COR-L47 (cell line): Measurements from ENCODE around the gene IFNG-AS1.

Source experiments
- DNase-seq: peaks from one replicate; lab custom pipeline; 2025; lab: John Stamatoyannopoulos, UW

IFNG-AS1 gene

DNA sequence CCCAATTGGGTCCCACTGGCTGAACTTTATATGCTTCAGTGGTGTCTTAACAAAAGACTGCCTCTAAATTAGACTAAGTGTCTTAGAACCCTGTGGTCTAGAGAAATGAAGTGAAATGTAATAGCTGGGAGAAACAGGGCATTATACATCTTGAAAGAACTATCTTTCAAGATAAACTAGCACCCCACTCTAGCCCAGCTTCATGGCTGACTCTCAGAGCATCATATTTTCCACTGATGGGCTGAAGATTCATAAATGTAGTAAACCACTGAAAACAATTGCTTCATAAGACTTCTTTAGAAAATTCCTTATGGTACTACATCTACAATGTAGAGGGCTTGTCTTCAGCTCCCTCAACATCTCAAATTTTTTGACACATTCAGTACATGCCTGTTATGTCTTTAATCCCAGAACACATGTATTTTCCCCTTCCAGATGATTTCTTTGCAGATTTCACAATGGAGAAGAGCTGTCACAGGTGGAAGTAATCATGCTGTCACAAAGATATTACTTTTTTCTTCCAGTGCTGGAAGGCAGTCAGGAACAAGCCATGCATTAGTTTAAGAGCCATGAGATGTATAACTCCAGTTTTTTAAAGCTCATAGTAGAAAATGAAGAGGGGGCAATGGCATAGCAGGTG is 48.5 kb downstream of the IFNG-AS1 start:
- DNase-seq, result no peak

DNA sequence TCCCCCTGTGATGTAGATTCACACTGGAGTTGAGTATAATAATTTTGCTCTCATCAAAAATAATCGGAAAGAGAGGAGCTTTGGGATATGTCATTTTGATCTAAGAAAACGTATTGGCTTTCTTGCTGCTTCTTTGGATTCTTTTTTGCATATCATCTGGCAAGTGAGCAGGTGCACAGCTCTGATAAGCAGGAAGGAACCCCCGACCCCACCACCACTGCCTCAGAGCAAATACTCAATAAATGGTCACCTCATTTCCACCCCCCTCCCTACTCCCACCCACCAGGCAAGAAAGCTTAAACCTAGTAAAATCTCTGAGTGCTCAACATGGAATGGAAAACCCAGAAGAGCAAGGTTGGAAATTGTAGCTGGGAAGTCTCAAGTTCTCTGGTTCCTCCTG is 49.4 kb downstream of the IFNG-AS1 start:
- DNase-seq, result no peak

DNA sequence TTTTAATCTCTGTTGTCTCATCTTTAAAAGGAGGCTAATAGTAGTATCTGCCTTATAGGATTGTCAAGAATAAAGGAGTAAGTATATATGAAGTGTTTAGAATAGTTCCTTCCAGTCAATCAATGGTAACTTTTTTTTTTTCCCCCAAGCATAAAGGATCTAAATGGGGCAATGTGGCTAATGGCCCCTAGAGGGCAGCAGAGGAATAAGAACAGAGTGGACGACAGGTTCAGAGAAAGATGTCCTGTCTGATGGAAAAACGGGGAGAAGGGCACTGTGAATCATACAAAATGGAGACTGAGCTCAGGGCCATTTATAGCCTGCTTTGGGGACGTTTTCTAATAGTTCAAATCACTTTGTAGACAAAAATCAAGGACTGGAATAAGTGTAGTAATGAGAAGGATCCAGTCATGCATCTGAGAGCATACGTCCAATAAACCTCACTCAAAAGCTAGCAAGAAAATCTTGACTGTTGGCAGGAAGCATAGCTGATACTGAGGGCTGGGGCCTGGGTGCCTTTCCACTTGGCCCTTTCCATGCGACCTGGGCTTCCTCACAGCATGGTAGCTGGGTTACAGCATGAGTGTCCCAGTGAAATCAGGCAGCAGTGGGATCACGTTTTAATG is 51.3 kb downstream of the IFNG-AS1 start:
- DNase-seq, result peak; percentile 65

DNA sequence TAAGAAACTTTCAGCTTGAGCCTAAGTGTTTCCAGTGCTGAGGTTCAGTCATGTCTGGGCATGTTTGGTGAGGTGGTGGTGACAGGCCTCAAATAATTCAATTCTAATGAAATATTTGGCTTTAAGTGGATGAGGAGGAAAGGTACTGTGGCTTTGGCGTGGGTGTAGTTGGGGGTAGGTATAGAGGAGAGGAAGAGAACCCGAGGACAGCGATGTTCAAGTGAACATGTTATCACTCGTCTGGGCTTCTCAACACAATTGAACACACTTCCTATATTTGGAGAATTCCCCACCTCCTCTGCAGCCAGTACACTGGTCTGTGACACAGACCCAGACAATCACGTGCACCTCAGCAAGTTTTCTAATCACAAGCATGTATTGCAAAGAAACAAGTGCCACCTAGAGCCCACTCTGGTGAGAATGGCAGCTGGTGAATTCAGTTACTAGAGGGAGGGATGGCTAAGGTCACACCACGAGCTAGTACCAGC is 53.0 kb downstream of the IFNG-AS1 start:
- DNase-seq, result peak; percentile 35

DNA sequence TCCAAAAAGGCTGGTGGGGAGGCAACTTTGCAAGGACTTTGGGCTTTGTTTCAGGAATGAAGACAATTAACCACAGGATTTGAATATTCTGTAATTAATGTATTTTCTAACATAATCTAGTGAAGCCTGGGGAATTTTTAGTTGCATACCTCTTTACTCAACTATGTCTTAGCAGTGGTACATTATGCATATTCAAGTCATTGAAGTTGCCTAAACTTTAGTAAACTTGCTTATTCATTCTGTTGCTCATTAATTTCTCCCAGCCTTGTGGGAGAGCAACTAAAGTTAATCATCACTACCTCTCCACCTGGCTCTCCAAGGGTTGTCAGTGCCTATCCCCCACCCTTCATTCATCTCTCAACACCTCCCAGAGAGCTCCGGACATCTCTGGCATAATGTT is 54.2 kb downstream of the IFNG-AS1 start:
- DNase-seq, result no peak

DNA sequence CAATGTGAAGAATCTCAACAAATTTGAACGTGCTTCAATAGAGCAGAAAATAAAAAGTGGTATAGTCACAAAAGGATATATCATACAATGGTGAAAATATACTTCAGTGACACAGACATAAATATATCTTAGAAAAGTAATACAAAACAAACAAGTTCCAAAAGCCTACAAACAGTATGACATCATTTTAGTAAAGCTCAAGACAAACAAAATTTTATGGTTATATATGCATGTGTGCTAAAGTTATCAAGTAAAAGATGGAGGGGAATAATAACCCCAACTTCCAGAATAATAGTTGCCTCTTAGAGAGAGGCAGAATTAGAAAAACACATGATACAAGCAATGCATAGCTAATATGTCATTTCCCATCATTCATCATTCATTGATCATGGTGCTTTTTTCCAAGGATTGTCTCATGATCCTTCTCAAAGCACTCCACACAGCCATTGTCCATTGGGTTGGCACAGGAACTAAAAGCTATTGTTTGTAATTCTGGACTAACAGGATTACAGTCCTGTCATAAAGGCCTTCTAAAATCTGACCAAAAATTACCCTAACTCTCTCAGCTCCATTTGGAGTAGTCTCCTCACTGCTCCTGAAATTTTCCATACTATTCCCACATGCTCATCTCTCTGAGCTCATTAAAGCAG is 59.5 kb downstream of the IFNG-AS1 start:
- DNase-seq, result no peak

DNA sequence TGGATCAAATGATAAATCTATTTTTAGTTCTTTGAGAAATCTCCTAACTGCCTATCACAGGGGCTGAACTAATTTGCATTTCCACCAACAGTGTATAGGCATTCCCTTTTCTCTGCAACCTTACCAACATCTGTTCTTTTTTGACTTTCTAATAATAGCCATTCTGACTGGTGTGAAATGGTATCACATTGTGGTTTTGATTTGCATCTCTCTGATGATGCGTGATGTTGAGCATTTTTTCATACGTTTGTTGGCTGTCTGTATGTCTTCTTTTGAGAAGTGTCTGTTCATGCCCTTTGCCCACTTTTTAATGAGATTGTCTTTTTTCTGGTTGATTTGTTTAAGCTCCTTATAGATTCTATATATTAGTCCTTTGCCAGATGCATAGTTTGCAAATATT is 67.1 kb downstream of the IFNG-AS1 start:
- no peak for DNase-seq

DNA sequence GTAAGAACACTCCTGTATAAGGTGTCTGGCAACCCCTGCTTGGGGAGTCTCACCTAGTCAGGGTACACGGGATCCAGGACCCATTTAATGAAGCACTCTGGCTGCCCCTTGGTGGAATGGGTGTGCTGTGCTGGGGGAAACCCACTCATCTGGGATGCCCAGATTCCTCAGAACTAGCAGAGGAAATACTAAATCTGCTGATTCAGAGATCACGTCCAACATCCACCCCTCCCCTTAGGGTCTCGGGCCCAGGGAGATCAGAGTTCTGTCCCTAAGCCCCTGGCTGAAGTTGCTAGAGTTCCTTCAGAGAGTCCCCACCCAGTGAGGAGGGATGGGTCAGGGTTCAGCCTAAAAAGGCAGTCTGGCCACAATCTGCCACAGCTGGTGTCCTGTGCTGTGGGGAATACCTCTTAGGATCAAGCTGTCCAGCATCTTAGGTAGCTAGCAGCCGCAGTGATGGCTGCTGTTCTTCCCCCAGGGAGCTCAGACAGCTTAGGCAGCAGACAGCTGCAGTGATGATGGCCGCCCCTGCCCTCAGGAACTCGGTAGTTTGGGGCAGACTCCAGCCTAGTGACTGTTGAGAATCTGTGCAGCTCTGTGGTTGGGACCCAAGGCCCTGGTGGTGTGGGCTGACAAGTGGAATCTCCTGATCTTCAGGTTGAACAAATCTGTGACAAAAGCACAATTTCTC is 74.8 kb downstream of the IFNG-AS1 start:
- no peak for DNase-seq

DNA sequence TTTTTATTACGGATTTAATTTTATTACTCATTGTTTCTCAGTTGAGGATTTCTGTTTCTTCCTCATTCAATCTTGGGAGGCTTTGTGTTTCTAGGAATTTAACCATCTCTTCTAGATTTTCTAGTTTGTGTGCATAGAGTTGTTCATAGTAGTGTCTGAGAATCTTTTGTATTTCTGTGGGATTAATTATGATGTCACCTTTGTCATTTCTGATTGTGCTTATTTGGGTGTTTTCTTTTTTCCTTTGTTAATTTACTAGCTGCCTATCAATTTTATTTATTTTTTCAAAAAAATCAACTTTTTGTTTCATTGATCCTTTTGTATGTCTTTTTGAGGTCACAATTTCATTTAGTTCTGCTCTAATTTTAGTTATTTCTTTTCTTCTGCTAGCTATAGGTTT is 75.9 kb downstream of the IFNG-AS1 start:
- DNase-seq, result no peak

DNA sequence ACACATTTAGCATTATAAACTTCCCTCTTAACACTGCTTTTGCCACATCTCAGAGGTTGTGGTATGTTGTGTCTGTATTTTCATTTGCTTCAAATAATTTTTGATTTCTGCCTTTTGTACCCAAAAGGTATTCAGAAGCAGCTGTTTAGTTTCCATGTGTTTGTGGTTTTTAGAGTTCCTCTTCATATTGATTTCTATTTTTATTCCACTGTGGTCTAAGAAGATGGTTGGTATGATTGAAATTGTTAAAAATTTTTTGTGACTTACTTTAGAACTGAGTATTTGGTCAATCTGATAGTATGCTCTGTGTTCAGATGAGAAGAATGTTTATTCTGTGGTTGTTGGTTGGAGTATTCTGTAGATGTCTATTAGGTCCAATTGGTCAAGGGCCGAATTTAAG is 76.4 kb downstream of the IFNG-AS1 start:
- DNase-seq, result no peak

DNA sequence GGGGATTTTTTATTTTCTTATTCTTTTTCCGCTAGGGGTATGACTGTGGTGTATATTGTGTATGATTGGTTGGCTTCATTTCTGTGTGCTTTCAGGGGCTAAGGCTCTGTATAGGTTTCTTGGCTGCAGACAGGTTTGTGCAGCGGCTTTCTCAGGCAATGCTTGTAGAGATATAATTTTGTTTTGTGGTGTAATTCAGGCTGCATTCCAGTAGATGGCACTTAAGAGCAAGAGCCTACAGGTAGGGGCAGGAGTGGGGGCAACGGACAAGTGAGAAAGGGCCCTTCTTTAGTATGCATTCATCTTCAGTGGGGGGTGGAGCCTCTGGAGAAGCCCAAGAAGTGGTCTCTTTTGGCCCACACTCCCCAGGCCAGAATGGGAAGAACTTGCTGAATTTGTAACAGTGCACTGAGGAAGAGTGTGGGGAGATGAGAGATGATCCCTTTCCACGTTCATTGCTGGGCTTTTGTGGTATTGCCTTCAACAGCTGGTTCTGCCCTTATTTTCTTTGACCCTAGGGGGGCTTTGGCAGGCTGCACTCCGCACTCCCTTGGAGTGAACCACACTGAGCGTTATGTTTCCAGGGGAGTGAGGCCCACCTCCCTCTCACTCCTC is 78.6 kb downstream of the IFNG-AS1 start:
- no peak for DNase-seq

DNA sequence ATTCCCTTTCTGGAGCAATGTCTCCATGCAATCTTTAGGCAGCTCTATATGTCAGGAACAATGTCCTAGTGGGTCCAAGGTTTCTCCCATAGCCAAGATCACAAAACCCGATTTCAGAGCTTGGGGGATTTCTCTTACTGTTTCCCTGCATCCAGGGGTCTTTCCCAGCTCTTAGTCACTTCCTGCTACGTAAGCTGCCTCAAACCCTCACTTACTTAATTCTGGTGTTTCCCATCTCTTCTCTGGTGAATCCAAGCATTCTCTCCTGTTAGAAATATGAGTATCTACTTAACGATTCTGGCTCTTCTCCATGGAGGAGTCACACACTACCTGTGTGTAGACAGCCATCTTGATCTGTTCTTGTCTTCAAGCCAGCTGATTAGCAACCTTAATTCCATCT is 80.0 kb downstream of the IFNG-AS1 start:
- no peak for DNase-seq
